ENCODE results near the gene FTL.

Gene FTL

DNA sequence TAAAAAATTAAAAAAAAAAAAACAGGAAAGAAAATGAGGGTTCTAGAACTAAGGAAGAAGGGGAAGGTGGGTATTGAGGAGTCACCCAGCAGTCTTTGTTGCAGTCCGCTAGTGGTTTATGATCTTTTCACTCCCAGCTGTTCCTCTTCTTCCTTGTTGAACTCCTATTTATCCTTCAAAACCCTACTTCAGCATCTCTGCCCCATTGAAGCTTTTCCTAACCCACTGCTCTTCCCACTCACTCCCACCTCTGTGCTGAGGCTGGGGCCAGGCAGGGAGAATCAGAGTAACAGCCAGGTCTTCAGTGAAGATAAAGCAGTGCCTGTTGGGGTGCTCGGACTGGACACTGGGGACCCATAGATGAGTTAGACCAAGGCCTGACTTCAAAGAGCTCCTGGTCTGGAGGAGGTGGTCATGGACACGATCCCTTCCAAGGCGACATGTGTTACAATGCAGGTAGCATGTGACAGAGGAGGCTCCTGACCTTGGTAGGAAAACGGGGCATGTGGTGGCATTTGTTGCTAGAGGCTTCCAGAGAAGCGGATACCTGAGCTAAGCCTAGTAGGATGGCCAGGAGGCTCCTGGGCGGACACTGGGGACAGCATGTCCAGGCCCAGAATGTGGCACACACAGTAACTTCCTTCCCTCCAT is 40.0 kb downstream of the FTL start:
- Histone ChIP-seq H3K27ac (ENCODE audit: low read length) (no peak overlapping the region), H3K4me3 (ENCODE audit: low read length) (no peak overlapping the region), H3K9ac (ENCODE audit: low read length) (no peak overlapping the region), H3K27me3 (ENCODE audit: control insufficient read depth, insufficient read depth, low read length) (no peaks in the 10 kb centered on the region), H3K4me1 (ENCODE audit: control insufficient read depth, low read depth, low read length) (no peaks in the 10 kb centered on the region), H3K9me3 (ENCODE audit: control insufficient read depth, low read depth, low read length) (no peaks in the 10 kb centered on the region), H3K36me3 (ENCODE audit: control insufficient read depth, low read depth, low read length) (peaks cover 37% of the 10 kb centered on the region)

- Histone ChIP-seq H3K36me3 (ENCODE audit: control insufficient read depth, low read depth, low read length) (peaks cover 53% of the 10 kb centered on the region), H3K4me3 (ENCODE audit: low read length) (no peak overlapping the region), H3K9ac (ENCODE audit: low read length) (no peak overlapping the region), H3K27me3 (ENCODE audit: control insufficient read depth, insufficient read depth, low read length) (no peaks in the 10 kb centered on the region), H3K27ac (ENCODE audit: low read length) (no peak overlapping the region), H3K9me3 (ENCODE audit: control insufficient read depth, low read depth, low read length) (no peaks in the 10 kb centered on the region), H3K4me1 (ENCODE audit: control insufficient read depth, low read depth, low read length) (no peaks in the 10 kb centered on the region)
These were observed 41.8 kb downstream of the FTL start for GRCh38 chr19:49006905-49007304.

DNA sequence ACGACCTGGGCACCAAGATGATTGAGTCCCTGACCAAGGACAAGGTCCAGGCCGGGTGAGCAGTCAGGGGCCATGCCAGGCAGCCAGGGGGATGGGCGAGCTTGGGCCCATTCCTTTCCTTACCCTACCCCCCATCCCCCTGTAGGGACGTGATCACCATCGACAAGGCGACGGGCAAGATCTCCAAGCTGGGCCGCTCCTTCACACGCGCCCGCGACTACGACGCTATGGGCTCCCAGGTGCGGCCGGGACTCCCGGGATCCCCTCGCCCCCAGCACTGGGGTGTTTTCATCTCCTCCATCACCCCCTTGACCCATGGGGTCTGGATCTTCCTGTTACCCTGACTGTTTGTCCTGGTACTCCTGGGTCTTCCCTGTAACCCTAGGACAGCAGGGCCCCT is 44.7 kb downstream of the FTL start:
- H3K4me3 ChIP-seq (ENCODE audit: low read length) = no peak overlapping the region
- no peaks in the 10 kb centered on the region for H3K4me1 ChIP-seq (ENCODE audit: control insufficient read depth, low read depth, low read length)
- H3K9me3 ChIP-seq (ENCODE audit: control insufficient read depth, low read depth, low read length) = no peaks in the 10 kb centered on the region
- H3K27ac ChIP-seq (ENCODE audit: low read length) = no peak overlapping the region
- no peaks in the 10 kb centered on the region for H3K27me3 ChIP-seq (ENCODE audit: control insufficient read depth, insufficient read depth, low read length)
- H3K36me3 ChIP-seq (ENCODE audit: control insufficient read depth, low read depth, low read length) = peaks cover 39% of the 10 kb centered on the region
- no peak overlapping the region for H3K9ac ChIP-seq (ENCODE audit: low read length)

DNA sequence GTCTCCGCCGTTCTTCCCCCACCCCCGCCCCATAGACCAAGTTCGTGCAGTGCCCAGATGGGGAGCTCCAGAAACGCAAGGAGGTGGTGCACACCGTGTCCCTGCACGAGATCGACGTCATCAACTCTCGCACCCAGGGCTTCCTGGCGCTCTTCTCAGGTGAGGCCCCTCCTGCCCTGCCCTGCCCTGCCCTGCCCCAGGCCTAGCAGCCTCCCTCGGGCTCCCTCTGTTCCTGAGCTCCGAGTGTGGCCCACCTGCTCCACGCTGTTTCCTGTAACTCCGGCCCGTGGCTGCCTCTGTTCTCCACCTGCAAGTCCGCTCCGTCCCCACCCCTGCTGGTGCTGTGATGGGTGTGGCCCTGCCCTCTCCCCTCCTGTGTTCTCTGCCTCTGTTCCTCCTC is 45.3 kb downstream of the FTL start:
- H3K27me3 ChIP-seq (ENCODE audit: control insufficient read depth, insufficient read depth, low read length) = no peaks in the 10 kb centered on the region
- H3K4me1 ChIP-seq (ENCODE audit: control insufficient read depth, low read depth, low read length) = no peaks in the 10 kb centered on the region
- peaks cover 40% of the 10 kb centered on the region for H3K36me3 ChIP-seq (ENCODE audit: control insufficient read depth, low read depth, low read length)
- H3K27ac ChIP-seq (ENCODE audit: low read length) = no peak overlapping the region
- H3K9me3 ChIP-seq (ENCODE audit: control insufficient read depth, low read depth, low read length) = no peaks in the 10 kb centered on the region
- H3K9ac ChIP-seq (ENCODE audit: low read length) = no peak overlapping the region
- H3K4me3 ChIP-seq (ENCODE audit: low read length) = no peak overlapping the region

- H3K9me3 ChIP-seq (ENCODE audit: control insufficient read depth, low read depth, low read length) = no peaks in the 10 kb centered on the region
- no peak overlapping the region for H3K4me3 ChIP-seq (ENCODE audit: low read length)
- H3K36me3 ChIP-seq (ENCODE audit: control insufficient read depth, low read depth, low read length) = peaks cover 43% of the 10 kb centered on the region
- no peaks in the 10 kb centered on the region for H3K4me1 ChIP-seq (ENCODE audit: control insufficient read depth, low read depth, low read length)
- no peak overlapping the region for H3K27ac ChIP-seq (ENCODE audit: low read length)
- no peak overlapping the region for H3K9ac ChIP-seq (ENCODE audit: low read length)
- H3K27me3 ChIP-seq (ENCODE audit: control insufficient read depth, insufficient read depth, low read length) = no peaks in the 10 kb centered on the region
These were observed 46.1 kb downstream of the FTL start for GRCh38 chr19:49011194-49011593.

DNA sequence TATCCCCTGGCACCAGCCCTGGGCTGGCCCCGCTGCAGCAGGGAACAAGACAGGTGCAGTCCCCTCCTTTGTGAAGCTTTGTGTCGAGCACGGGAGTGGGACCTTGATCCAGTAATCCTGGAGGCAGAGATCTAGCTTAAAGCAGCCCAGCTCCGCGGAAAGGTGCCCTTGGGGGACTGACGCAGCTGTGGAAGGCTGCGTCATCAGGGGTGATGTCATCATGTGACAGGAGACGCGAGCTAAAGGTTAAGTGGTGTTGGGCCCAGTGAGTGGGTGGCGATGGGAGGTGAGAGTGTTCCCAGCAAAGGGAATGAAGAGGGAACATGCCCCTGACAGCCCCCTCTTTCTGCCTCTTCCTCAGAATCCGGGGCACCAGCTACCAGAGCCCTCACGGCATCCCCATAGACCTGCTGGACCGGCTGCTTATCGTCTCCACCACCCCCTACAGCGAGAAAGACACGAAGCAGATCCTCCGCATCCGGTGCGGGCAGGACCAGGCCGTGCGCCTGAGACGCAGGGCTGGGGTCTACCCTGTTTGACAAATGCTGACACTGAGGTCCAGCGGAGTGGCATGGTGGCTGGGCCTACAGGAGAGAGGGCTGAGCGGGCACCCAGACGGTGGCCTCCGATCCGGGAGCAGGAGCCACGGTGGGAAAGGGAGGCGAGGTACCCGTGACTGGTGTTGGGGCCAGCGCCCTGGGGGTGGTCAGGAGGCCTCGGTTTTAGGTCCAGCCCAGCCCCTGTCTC is 49.2 kb downstream of the FTL start:
- H3K4me3 ChIP-seq (ENCODE audit: low read length) = no peak overlapping the region
- H3K9ac ChIP-seq (ENCODE audit: low read length) = no peak overlapping the region
- no peak overlapping the region for H3K27ac ChIP-seq (ENCODE audit: low read length)
- peaks cover 19% of the 10 kb centered on the region for H3K27me3 ChIP-seq (ENCODE audit: control insufficient read depth, insufficient read depth, low read length)
- H3K4me1 ChIP-seq (ENCODE audit: control insufficient read depth, low read depth, low read length) = no peaks in the 10 kb centered on the region
- H3K36me3 ChIP-seq (ENCODE audit: control insufficient read depth, low read depth, low read length) = peaks cover 30% of the 10 kb centered on the region
- H3K9me3 ChIP-seq (ENCODE audit: control insufficient read depth, low read depth, low read length) = no peaks in the 10 kb centered on the region

- Histone ChIP-seq H3K36me3 (ENCODE audit: control insufficient read depth, low read depth, low read length) (peaks cover 26% of the 10 kb centered on the region), H3K27ac (ENCODE audit: low read length) (no peak overlapping the region), H3K27me3 (ENCODE audit: control insufficient read depth, insufficient read depth, low read length) (peaks cover 19% of the 10 kb centered on the region)
These were observed 49.8 kb downstream of the FTL start for GRCh38 chr19:49014870-49015255.

DNA sequence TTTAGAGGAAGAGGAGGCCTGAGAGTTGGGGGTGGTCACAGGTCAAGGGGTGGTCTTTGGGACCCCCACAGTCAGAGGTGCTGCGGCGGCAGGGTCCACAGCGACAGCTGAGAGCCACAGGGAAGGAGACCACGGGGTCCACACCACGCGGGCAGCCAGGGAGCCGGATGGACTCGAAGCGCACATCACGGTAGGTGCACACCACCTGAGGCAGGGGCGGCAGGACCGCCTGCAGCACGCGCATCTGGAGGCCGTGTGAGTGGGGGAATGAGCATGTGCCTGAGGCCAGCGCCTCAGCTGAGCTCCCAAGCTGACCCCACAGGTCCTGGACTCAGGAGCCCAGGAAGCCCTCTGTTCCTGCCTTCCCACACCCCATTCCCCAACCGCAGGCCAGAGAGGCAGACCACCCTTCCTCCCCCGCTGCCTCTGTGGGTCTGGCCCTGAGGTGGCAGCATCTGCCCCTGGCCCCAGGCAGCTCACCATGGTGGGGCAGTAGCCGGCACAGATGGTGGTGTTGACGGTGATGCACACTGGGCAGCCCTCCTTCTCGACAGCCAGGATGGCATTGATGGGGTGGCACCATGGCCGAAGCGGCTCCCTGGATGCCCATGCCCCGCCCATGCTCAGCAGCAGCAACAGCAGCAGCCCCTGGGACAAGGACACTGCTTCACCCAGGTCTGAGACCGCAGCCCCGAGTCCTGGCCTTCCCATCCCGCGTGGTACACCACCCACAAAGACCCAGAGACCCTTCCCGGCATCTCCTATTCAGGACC is 51.1 kb downstream of the FTL start:
- H3K4me1 ChIP-seq (ENCODE audit: control insufficient read depth, low read depth, low read length) = peaks cover 4% of the 10 kb centered on the region
- H3K36me3 ChIP-seq (ENCODE audit: control insufficient read depth, low read depth, low read length) = peaks cover 15% of the 10 kb centered on the region
- no peaks in the 10 kb centered on the region for H3K9me3 ChIP-seq (ENCODE audit: control insufficient read depth, low read depth, low read length)
- H3K4me3 ChIP-seq (ENCODE audit: low read length) = no peak overlapping the region
- no peak overlapping the region for H3K9ac ChIP-seq (ENCODE audit: low read length)
- peaks cover 28% of the 10 kb centered on the region for H3K27me3 ChIP-seq (ENCODE audit: control insufficient read depth, insufficient read depth, low read length)
- no peak overlapping the region for H3K27ac ChIP-seq (ENCODE audit: low read length)

More at GRCh38 chr19:49014870-49015255, 49.8 kb downstream of the FTL start:
- H3K9ac ChIP-seq (ENCODE audit: low read length) = no peak overlapping the region
- H3K4me3 ChIP-seq (ENCODE audit: low read length) = no peak overlapping the region
- H3K9me3 ChIP-seq (ENCODE audit: control insufficient read depth, low read depth, low read length) = no peaks in the 10 kb centered on the region
- peaks cover under 1% of the 10 kb centered on the region for H3K4me1 ChIP-seq (ENCODE audit: control insufficient read depth, low read depth, low read length)

Data from iPS-18a (cell line).